Subcutaneous abdominal adipose tissue (tissue), 5 donors: Measurements from ENCODE around the gene RNPEP.
A peak's percentile ranks its signal among the peaks of the same experiment; 100 is the strongest.

Experiments
- H3K27ac ChIP-seq: one replicate; pipeline ENCODE4 v1.7.0; 2013; ENCODE audit warnings: low read depth, mild to moderate bottlenecking, inconsistent platforms, low read length, moderate library complexity
- H3K27me3 ChIP-seq, 5 donors: one replicate each; pipeline ENCODE4 v1.7.0; 2013; ENCODE audit warnings: low read length in 5 of 5, inconsistent platforms in 1 of 5; ENCODE audit not compliant: control insufficient read depth in 5 of 5, insufficient read depth in 4 of 5
- H3K36me3 ChIP-seq, 5 donors: one replicate each; pipeline ENCODE4 v1.7.0; 2013; ENCODE audit warnings: low read length in 5 of 5; ENCODE audit not compliant: control insufficient read depth in 5 of 5, insufficient read depth in 5 of 5
- H3K4me1 ChIP-seq, 5 donors: one replicate each; pipeline ENCODE4 v1.7.0; 2013; ENCODE audit warnings: low read length in 5 of 5, mild to moderate bottlenecking in 3 of 5, moderate library complexity in 1 of 5; ENCODE audit not compliant: control insufficient read depth in 5 of 5, insufficient read depth in 5 of 5
- H3K4me3 ChIP-seq, 5 donors: one replicate each; pipeline ENCODE4 v1.7.0; 2013; ENCODE audit warnings: low read length in 5 of 5, low read depth in 1 of 5
- H3K9ac ChIP-seq, 5 donors: one replicate each; pipeline ENCODE4 v1.7.0; 2013; ENCODE audit warnings: low read length in 5 of 5, mild to moderate bottlenecking in 4 of 5, moderate library complexity in 3 of 5
- H3K9me3 ChIP-seq, 5 donors: one replicate each; pipeline ENCODE4 v1.7.0; 2013; ENCODE audit warnings: low read length in 5 of 5; ENCODE audit not compliant: control insufficient read depth in 5 of 5
- donor health status: healthy.
- donor health status: healthy.
- donor health status: healthy.
- donor health status: healthy.
- donor health status: healthy.

The RNPEP gene

DNA sequence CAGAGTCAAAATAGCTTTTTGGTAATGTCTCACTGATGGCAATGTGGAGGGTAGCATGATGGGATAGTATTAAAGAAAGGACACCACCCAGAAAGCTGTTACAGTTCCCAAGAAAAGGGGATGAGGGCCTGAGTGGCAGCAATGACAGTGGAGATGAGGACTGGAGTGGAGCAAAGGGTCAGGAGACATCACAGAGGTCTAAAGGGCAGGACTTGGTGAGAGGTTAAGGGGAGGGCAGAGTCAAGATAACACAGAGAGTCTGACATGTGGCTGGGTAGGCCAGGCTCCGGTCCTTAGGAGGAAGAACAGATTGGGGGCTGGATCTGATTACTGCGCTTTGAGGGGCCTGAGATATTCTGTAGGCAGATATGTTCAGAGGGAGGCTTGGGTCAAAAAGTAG is 47.3 kb downstream of the RNPEP start:
- no peak overlapping the region for H3K27ac ChIP-seq
- H3K27me3 ChIP-seq = no peaks in the 10 kb centered on the region
- no peaks in the 10 kb centered on the region for H3K36me3 ChIP-seq
- H3K4me3 ChIP-seq = no peak overlapping the region
- peaks cover 0 to 6% (median 4%) of the 10 kb centered on the region in 5 donors for H3K4me1 ChIP-seq
- H3K9me3 ChIP-seq = no peaks in the 10 kb centered on the region
- no peak overlapping the region for H3K9ac ChIP-seq

DNA sequence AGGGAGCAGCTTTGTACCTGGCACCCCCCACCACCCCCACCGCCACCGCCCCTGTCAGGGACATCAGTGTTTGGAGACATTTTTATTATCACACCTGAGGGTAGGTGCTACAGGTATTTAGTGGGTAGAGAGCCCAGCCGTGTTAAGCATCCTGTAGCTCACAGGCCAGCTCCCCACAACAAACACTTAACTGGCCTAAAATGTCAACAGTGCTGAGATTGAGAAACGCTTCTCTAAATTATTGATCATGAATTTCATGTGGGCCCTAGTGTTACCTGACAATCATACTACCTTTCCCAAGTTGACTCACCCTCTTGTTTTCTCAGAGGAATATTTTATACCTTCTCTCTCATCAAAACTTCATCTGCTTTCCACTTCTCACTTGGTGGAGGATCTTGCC is 49.3 kb downstream of the RNPEP start:
- H3K27ac ChIP-seq = no peak overlapping the region
- no peaks in the 10 kb centered on the region for H3K27me3 ChIP-seq
- H3K9me3 ChIP-seq = no peaks in the 10 kb centered on the region
- H3K9ac ChIP-seq = no peak overlapping the region
- no peak overlapping the region for H3K4me3 ChIP-seq
- peaks cover 0 to 13% (median 9%) of the 10 kb centered on the region in 5 donors for H3K4me1 ChIP-seq
- no peaks in the 10 kb centered on the region for H3K36me3 ChIP-seq

DNA sequence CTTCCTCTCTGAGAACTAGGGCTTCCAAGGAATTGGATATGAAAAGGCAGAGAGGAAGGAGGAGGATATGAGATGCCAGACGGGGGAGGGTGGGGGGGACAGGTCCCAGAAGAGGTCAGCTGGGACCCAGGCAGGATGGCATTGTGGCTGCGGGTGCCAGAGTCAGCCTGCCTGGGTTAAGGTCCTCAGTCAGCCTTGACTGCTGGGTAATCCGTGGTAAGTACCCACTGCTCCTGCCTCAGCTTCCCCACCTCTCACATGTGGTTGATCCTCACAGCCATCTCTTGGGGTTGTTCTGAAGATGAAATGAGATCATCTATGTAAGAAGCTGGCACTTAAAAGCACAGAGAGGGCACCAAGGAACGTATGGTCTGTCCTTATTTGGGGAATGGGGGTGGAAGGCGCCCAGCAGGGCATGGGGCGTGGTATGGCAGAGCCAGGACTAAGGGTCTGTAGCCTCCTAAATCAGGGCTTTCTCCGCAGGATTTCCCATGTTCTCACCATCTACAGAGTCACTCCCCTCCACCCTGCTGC is 51.8 kb downstream of the RNPEP start:
- H3K4me1 ChIP-seq = peaks cover 0 to 13% (median 9%) of the 10 kb centered on the region in 5 donors
- H3K4me3 ChIP-seq = peak overlapping the region in 3 of 5 donors; percentile 32 to 64 (median 35)
- no peak overlapping the region for H3K27ac ChIP-seq

DNA sequence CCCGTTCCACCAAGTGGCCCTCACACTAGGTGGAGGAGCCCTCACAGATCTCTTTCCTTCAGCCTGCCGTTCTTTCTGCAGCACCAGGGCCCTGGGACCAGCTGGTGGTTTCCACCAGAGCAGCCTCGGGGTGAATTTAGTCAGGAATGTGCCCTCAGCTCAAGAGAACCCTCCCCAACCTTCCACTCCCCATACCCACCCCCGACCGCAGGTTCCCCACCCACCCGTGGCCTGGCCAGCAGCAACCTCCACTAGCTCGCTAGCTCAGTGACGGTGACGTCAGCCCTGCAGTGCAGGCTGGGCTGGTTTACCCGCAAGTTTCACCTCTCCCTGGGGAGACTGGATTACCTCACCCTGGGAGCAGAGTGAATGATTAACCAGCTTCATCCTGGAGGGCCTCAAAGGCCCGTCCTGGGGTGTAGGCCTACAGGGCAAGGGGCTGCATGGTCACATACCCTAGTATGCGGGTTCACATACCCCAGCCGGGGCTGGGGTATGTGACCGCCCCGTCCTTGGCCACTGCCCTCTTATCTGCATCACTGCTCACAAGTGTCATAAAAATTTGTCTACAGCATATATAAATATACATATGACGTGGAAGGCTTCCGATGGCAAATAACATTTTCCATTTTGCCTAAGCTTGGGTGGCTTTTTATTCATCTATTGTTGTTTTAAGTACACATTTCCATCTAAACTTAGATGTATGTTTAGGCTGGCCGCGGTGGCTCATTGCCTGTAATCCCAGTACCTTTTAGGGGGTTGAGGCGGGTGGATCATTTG is 52.4 kb downstream of the RNPEP start:
- Histone ChIP-seq H3K27ac (no peak overlapping the region), H3K4me1 (peaks cover 0 to 13% (median 9%) of the 10 kb centered on the region in 5 donors), H3K9me3 (no peaks in the 10 kb centered on the region), H3K36me3 (no peaks in the 10 kb centered on the region), H3K4me3 (peak overlapping the region in 3 of 5 donors; percentile 32 to 64 (median 35)), H3K27me3 (no peaks in the 10 kb centered on the region), H3K9ac (peak overlapping the region in 1 of 5 donors; percentile 67)

More for the DNA sequence above, 51.8 kb downstream of the RNPEP start:
- no peaks in the 10 kb centered on the region for H3K27me3 ChIP-seq
- no peaks in the 10 kb centered on the region for H3K9me3 ChIP-seq
- no peaks in the 10 kb centered on the region for H3K36me3 ChIP-seq
- H3K9ac ChIP-seq = peak overlapping the region in 1 of 5 donors; percentile 67

DNA sequence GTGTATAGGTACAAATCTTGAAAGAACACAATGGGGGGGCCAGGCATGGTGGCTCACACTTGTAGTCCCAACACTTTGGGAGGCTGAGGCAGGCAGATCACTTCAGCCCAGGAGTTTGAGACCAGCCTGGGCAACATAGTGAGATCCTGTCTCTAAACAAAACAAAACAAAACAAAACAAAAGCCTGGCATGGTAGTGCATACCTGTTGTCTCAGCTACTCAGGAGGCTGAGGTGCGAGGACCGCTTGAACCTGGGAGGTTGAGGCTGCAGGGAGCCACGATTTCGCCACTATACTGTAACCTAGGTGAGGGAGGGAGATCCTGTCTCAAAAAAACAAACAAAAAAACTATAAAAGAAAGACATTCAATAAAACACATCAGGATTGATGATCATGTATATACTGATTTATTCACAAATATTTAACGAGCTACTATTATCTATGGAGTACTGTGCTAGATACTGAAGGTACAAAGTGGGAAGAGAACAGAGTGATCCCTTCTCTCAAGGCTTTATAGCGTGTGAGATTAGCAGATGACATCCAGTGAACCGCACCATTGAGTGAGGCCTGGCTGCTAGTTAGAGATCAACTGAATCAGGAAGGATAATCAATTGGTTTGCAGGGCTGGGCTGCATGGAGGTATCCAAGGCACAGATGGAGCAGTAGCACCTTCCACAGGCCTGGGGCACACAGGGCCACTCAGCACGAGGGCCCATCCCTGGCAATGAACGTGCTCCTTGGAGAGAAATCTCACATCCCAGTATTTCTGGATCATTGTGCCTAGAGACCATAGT is 54.3 kb downstream of the RNPEP start:
- Histone ChIP-seq H3K4me3 (no peak overlapping the region), H3K27ac (no peak overlapping the region), H3K27me3 (no peaks in the 10 kb centered on the region), H3K36me3 (no peaks in the 10 kb centered on the region), H3K9me3 (no peaks in the 10 kb centered on the region), H3K9ac (no peak overlapping the region), H3K4me1 (peaks cover 0 to 13% (median 9%) of the 10 kb centered on the region in 5 donors)

DNA sequence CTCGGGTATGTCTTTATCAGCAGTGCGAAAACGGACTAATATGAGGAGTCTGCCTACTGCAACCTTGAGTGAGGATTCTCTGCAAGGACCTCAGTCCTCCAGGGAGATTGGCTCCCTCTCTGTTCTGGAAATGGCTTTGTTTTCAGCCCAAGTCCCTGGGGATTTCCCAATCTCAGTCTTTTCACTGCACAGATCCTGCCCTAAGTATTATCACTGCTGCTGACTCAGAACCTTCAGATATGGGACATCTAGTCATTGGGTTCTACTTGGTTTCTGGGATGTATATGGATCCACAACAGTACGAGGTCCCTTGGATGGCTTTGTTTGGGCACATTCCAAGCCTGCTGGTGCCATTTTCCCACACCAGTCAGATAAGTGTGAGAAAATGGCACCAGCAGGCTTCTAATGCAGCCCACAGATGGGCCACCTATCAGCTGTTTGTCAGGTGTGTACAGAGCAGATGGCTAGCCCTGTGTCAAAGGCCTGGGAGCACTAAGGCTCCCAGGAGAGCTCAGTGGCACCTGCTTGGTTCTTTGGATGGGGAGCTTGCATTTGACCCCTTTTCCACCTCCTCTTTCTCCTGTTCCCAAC is 55.4 kb downstream of the RNPEP start:
- Histone ChIP-seq H3K27me3 (no peaks in the 10 kb centered on the region), H3K27ac (no peak overlapping the region), H3K9ac (no peak overlapping the region), H3K4me1 (peaks cover 0 to 13% (median 9%) of the 10 kb centered on the region in 5 donors), H3K4me3 (no peak overlapping the region), H3K36me3 (no peaks in the 10 kb centered on the region), H3K9me3 (no peaks in the 10 kb centered on the region)

DNA sequence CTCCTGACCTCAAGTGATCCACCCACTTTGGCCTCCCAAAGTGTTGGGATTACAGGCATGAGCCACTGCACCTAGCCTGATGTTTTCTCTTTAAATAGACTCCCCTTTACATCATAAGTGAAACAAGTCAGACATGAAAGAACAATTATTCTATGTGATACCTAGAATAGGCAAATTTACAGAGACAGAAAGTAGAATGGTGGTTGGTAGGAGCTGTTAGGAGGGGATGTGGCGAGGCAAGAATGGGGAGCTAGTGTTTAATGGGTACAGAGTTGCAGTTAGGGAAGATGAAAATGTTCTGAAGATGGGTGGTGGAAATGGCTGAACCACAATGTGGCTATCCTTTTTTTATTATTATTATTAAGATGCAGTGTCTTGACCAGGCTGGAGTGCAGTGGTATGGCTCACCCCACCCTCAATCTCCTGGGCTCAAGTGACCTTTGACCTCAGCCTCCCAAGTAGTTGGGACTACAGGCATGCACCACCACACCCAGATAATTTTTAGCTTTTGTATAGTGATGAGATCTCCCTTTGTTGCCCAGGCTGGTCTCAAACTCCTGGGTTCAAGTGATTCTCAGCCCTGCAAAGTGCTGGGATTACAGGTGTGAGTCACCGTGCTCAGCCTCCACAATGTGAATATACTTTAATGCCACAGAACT is 56.4 kb downstream of the RNPEP start:
- H3K27me3 ChIP-seq = no peaks in the 10 kb centered on the region
- peaks cover 0 to 13% (median 9%) of the 10 kb centered on the region in 5 donors for H3K4me1 ChIP-seq
- H3K36me3 ChIP-seq = no peaks in the 10 kb centered on the region
- no peaks in the 10 kb centered on the region for H3K9me3 ChIP-seq
- H3K9ac ChIP-seq = no peak overlapping the region
- no peak overlapping the region for H3K4me3 ChIP-seq
- no peak overlapping the region for H3K27ac ChIP-seq

DNA sequence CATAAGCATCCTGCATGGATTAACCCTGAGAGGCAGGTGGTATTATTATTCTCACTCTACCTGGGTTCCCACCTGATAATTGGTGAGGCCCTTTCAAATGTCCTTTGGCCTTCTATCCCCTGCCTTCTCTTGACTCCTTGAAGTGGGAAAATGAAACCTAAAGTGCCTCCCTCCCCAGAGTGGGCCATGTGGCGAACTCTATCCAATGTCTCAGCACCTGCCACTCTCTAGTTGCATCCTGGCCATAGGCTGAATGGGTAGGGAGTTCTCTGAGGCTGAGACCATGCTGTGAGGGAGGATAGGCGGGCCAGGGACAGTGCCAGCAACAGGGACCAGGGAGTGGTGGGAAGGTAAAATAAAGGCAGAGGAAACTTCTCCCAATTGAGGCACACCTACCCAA is 63.3 kb downstream of the RNPEP start:
- Histone ChIP-seq H3K4me1 (no peaks in the 10 kb centered on the region), H3K27me3 (peaks cover 0 to 7% (median 2%) of the 10 kb centered on the region in 5 donors), H3K4me3 (no peak overlapping the region), H3K36me3 (no peaks in the 10 kb centered on the region), H3K9me3 (no peaks in the 10 kb centered on the region), H3K9ac (no peak overlapping the region), H3K27ac (no peak overlapping the region)

DNA sequence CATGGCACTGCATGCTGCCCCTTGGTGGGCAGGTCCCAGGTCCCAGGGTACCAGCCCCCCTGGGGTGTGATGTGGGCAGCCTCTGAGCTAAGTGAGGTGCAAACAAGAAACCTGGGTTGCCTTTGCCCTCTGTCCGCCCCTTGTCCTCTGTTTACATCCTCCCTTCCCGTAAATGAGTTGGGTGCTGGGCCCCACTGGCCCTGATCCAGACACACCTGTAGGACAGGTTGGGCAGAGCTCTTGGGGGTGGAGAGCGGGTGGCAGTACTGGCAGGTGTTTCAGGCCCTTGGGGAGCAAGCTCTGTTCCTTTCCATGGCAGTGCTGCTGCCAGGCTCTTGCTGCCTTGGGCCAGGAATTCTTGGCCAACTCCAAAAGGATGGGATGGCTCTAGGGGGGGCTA is 63.8 kb downstream of the RNPEP start:
- Histone ChIP-seq H3K9ac (no peak overlapping the region), H3K4me1 (no peaks in the 10 kb centered on the region), H3K27me3 (peaks cover 0 to 7% (median 2%) of the 10 kb centered on the region in 5 donors), H3K36me3 (no peaks in the 10 kb centered on the region), H3K9me3 (no peaks in the 10 kb centered on the region), H3K4me3 (no peak overlapping the region), H3K27ac (no peak overlapping the region)
